ENCODE data around the gene B4GALT1.

- no peak for TF ChIP-seq CTCF (conservative IDR thresholded peaks at IDR 0.05 in 1 of 2, IDR thresholded peaks at IDR 0.05 in 1 of 2; ENCODE audit: extremely low read depth in 1 of 2, insufficient read depth in 1 of 2, low read depth in 1 of 2, low read length in 2 of 2)
- no peak for TF ChIP-seq EZH2 (IDR thresholded peaks at IDR 0.05; ENCODE audit: borderline replicate concordance, low read length)
Observed at GRCh38 chr9:33142535-33142934, 24.6 kb downstream of the B4GALT1 start.

All from mammary epithelial cell (primary cell).